ENCODE results near the gene PUM1. TPM values are rescaled to one million over a fixed set of nuclear protein-coding genes. Genes with fewer than 3 reads are reported as not detected.

The PUM1 gene
- total RNA-seq, 1 donor from 2014 or later, result 88.6 TPM

GRCh38 chr1:30966690-30967369 lies 98.7 kb downstream of the PUM1 start:
- Histone ChIP-seq H3K4me3 (no peak overlapping the region), H3K27ac (peak overlapping the region; percentile 13), H3K4me1 (peaks cover 33% of the 10 kb centered on the region), H3K9me3 (no peaks in the 10 kb centered on the region), H3K36me3 (peaks cover 0 to 70% of the 10 kb centered on the region in 2 donors), H3K27me3 (no peaks in the 10 kb centered on the region)
- TF ChIP-seq POLR2AphosphoS5 (IDR thresholded peaks at IDR 0.05; ENCODE audit: insufficient read depth in 1 of 2, low read depth in 1 of 2) (no peak), CTCF (IDR thresholded peaks at IDR 0.05) (no peak), POLR2A (IDR thresholded peaks at IDR 0.05) (no peak)
- no peak for DNase-seq (ENCODE audit: extremely low spot score in 2 of 2)
- intact Hi-C loops (cut with DNase I), result no loop called here

GRCh38 chr1:30965924-30966599 lies 99.5 kb downstream of the PUM1 start:
- H3K36me3 ChIP-seq, result peaks cover 0 to 70% of the 10 kb centered on the region in 2 donors

GRCh38 chr1:30964706-30965105 lies 100.8 kb downstream of the PUM1 start:
- TF ChIP-seq POLR2A (IDR thresholded peaks at IDR 0.05), result no peak
- TF ChIP-seq POLR2AphosphoS5 (IDR thresholded peaks at IDR 0.05; ENCODE audit: insufficient read depth in 1 of 2, low read depth in 1 of 2), result no peak
- TF ChIP-seq CTCF (IDR thresholded peaks at IDR 0.05), result no peak
- intact Hi-C loops (cut with DNase I), result no loop called here
- no peak for DNase-seq (ENCODE audit: extremely low spot score in 2 of 2)
- H3K9me3 ChIP-seq, result no peaks in the 10 kb centered on the region
- no peaks in the 10 kb centered on the region for H3K27me3 ChIP-seq
- H3K4me3 ChIP-seq, result no peak overlapping the region
- H3K36me3 ChIP-seq, result peaks cover 0 to 66% of the 10 kb centered on the region in 2 donors
- H3K27ac ChIP-seq, result no peak overlapping the region
- H3K4me1 ChIP-seq, result peaks cover 33% of the 10 kb centered on the region

More at GRCh38 chr1:30965924-30966599, 99.5 kb downstream of the PUM1 start:
- peaks cover 33% of the 10 kb centered on the region for H3K4me1 ChIP-seq
- no peak for DNase-seq (ENCODE audit: extremely low spot score in 2 of 2)
- no peak for TF ChIP-seq CTCF (IDR thresholded peaks at IDR 0.05)
- no peak for TF ChIP-seq POLR2A (IDR thresholded peaks at IDR 0.05)
- TF ChIP-seq POLR2AphosphoS5 (IDR thresholded peaks at IDR 0.05; ENCODE audit: insufficient read depth in 1 of 2, low read depth in 1 of 2), result no peak
- no peaks in the 10 kb centered on the region for H3K27me3 ChIP-seq
- no peak overlapping the region for H3K4me3 ChIP-seq
- intact Hi-C loops (cut with DNase I), result no loop called here
- H3K9me3 ChIP-seq, result no peaks in the 10 kb centered on the region
- no peak overlapping the region for H3K27ac ChIP-seq

GRCh38 chr1:30962609-30963508 lies 102.7 kb downstream of the PUM1 start:
- Histone ChIP-seq H3K4me3 (no peak overlapping the region), H3K27me3 (no peaks in the 10 kb centered on the region), H3K9me3 (no peaks in the 10 kb centered on the region), H3K36me3 (peaks cover 0 to 58% of the 10 kb centered on the region in 2 donors), H3K27ac (no peak overlapping the region), H3K4me1 (peaks cover 24% of the 10 kb centered on the region)
- intact Hi-C loops (cut with DNase I), result no loop called here
- DNase-seq (ENCODE audit: extremely low spot score in 2 of 2), result no peak
- TF ChIP-seq CTCF (IDR thresholded peaks at IDR 0.05), result no peak
- no peak for TF ChIP-seq POLR2AphosphoS5 (IDR thresholded peaks at IDR 0.05; ENCODE audit: insufficient read depth in 1 of 2, low read depth in 1 of 2)
- no peak for TF ChIP-seq POLR2A (IDR thresholded peaks at IDR 0.05)

All from vagina (tissue), 2 donors.